ENCODE measurements around the gene PAPOLG.

DNA sequence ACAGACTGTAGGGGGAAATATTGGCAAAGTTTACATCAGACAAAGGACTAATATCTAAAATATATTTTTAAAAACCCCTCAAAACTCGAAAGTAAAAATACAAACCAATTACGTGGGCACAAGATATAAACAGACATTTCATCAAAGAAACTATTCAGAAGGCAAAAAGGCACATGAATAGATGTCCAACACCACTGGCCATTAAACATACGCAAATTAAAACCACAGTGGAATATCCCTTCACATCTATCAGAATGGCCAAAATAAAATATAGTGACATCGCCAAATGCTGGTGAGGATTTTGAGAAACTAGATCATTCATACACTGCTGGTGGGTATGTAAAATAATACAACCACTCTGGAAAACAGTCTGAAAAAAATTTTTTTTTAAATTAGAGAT is 30.6 kb upstream of the PAPOLG start:
- TF ChIP-seq POLR2A (IDR thresholded peaks at IDR 0.05; ENCODE audit: low read length) = no peak
- TF ChIP-seq GATA1 (IDR thresholded peaks at IDR 0.05; ENCODE audit: low read depth, low read length) = no peak

All from erythroblast (primary cell).